SK-N-DZ (cell line): Measurements from ENCODE around the gene HSPA12B.

Experiments
- DNase-seq: peaks from one replicate; pipeline ENCODE4 v3.0.0-alpha.2; 2015; ENCODE audit warnings: low spot score

HSPA12B gene

GRCh38 chr20:3705491-3705969 lies 27.0 kb upstream of the HSPA12B start:
- DNase-seq = no peak

DNA sequence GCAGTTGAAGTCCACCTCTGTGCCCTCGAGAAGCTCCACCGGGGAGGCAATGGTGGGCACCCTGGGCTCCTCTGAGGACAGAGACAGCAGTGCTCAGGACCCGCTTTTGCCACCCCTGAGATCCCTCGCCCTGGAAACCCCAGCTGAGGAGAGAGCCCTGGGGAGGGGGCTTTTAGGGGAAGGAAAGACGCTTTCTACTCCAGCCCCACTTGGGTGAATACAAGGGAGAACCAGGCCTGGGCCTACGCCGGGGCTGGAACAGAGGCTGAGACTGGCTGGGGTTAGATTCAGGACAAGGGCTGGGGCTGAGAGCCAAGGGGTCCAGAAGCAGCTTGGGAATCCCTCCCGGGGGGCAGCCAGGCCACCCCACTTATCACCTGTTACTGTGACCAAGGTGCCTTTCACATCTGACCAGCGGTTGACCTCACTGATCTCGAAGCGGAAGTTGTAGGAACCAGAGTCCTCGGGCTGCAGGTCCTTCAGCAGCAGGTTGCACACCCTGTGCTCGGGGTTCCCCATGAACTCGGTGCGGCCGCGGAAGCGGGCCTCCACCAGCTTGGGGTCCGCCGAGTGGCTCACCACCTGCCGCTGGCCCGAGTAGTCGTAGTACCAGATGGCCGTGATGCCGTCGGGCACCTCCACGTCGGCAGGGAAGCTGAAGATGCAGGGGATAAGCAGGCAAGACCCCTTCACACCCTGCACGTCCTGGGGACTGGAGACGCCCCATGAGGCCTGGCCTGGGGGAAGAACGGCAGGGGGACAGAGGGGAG lies 26.3 kb upstream of the HSPA12B start:
- no peak for DNase-seq

- no peak for DNase-seq
Measured at GRCh38 chr20:3706774-3707507, 25.5 kb upstream of the HSPA12B start.

DNA sequence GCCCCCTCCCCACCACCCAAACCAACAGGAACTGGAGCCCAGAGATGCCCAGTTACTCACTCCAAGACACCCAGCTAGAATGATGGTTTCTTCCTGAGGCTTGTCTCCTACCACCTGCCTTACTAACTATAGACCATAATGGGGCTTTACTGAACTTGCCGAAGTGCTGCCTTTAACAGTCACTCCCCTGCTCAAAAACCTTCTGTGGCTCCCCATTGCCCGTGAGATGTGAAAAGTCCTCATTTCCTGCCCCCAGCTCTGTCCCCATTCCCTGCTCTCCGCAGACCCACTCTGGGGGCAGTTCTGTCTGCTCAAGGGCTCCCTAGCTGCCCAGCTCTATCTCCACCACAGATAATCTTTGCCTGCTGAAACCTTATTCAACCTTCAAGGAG lies 25.0 kb upstream of the HSPA12B start:
- no peak for DNase-seq

- no peak for DNase-seq
Measured at GRCh38 chr20:3710011-3710466, 22.4 kb upstream of the HSPA12B start.

DNA sequence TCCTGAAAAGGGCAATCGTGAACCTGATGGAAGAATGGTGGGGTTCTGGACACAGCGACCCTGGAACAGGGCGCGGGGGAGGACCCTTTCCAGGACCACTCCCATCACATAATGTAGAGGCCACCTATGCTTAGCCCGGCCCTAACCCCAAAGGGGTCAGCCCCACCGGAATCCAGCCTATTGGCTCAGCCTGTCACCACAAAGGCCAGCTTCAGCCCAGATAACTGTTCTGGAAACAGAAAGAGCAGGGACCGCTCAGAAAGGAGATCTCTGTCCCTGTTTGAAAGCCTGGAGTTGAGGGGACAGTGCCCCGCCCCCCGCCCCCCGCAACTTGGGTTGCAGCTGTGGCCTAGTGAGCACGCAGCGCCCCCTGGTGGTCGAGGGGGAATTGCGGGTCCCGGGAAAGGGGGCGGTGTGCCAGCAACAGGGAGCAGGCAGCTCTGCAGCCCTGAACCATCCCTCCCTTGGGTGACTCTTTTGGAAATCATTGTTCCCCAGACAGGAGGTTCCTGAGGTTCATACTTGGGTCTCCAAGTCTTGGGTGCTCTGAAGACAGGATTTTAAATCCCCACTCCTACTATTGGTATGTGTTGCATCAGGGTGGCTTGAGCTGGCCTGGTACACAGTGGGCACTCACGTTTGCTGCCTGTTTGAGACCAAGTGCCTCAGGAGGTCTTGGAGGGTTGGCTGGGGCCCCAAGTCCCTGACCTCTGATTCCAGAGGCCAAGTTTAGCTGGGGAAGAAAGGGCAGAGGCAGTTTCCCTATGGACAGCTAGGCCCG lies 21.6 kb upstream of the HSPA12B start:
- peak; percentile 54 for DNase-seq

DNA sequence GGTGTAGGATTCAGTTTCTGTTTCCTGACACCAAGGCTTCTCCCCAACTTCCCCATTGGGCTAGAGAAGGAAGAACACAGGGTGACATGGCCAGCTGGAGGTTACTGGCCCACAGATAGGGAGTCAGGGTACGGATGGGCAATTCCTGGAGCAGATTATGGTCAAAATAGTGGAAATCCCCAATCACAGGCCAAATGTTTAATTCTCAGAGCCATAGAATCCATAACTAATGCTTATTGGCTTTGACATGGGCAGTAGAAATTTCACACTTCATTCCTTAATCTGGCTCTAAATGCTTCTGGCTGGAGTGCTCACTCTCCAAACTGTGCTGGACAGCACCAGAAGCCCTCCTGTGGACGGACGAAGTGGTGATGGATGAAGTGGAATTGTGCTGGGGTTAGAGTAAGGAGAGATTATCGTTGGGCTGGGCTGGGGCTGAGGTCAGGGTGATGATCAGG lies 21.0 kb upstream of the HSPA12B start:
- no peak for DNase-seq

DNA sequence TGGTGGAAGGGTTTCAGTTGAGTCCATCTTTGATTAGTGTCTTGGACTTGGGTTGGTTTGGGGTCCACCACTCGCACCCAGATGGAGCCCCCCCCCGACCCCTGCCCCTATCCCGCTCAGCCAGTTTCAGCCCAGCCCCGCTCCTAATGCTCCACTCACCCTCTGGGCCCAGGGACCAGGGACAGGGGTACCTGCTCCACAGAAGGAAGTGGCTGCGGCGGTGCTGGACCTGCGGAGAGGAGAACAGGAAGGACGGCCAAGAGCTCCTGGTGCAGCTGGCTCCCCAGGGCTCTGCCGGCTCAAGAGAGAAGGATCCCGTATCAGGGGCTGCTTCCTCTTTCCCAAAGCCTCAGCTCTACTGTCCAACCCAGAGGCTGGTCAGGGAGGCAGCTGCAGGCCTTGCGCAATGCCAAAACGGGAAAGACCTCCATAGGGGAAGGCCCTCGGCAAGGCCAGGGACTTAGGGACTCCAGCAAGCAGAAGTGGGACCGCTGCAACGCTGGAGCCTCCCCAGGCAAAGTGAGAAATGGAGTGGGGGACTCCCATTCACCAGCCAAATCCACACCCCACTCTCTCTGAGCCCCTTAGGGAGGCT lies 20.1 kb upstream of the HSPA12B start, which contains the start of gene SIGLEC1:
Gene SIGLEC1 (minus strand): TSS at position 322 of the 595 bp plus-strand sequence. CDS start 5,472 bp downstream, outside the sequence.
- DNase-seq = no peak

GRCh38 chr20:3714092-3714491 lies 18.4 kb upstream of the HSPA12B start:
- no peak for DNase-seq

GRCh38 chr20:3716195-3716834 lies 16.2 kb upstream of the HSPA12B start:
- DNase-seq = peak; percentile 83

- DNase-seq = no peak
Measured at GRCh38 chr20:3719046-3719445, 13.4 kb upstream of the HSPA12B start.

DNA sequence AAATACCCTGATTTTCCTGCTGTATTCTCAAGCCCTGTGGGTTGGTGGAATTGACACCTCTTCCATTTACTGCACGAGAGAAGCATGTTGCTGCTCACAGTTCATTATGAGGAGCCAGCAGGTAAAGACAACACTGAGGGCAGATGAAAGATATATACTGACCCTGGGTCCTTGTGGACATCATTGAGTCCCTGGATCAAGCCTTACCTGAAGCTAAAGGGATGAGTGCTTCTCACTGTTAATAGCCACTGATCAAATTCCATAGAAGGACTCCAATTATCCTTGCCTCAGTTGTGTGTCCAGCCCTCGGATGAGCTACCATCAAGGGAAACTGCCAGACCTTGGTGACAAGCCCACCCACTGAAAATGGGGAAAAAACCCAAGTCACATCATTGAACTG lies 12.4 kb upstream of the HSPA12B start:
- DNase-seq = no peak

GRCh38 chr20:3720626-3721025 lies 11.9 kb upstream of the HSPA12B start:
- DNase-seq = no peak

DNA sequence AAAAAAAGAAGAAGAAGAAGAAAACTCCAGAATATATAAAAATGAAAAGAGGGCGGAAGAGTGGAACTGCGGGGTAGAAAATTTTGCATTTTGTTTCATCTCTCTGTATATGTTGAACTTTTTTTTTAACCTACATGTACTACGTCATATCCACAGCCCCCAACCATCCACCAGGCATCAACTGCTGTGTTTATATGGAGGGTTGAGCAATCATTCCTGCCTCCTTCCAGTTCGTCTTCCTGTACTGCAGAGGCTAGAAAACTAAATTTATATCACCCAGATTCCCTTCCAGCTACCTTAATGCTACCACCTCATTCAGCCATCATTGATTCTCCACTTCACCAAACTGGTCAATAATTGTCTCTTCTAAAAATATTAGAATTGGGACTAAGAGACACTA lies 10.6 kb upstream of the HSPA12B start:
- DNase-seq = no peak

DNA sequence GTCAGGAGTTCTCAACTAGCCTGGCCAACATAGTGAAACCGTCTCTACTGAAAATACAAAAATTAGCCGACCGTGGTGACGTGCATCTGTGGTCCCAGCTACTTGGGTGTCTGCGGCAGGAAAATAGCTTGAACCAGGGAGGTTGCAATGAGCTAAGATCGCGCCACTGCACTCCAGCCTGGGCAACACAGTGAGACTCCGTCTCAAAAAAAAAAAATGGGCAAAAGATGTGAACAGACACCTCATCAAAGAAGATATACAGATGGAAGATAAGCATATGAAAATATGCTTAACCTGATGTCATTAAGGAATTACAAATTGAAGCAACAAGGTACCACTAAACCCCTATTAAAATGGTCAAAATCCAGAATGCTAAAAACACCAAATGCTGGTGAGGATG lies 9.2 kb upstream of the HSPA12B start:
- DNase-seq = no peak

- no peak for DNase-seq
Measured at GRCh38 chr20:3724356-3724755, 8.1 kb upstream of the HSPA12B start.

- DNase-seq = no peak
Measured at GRCh38 chr20:3727401-3728021, 5.0 kb upstream of the HSPA12B start.

DNA sequence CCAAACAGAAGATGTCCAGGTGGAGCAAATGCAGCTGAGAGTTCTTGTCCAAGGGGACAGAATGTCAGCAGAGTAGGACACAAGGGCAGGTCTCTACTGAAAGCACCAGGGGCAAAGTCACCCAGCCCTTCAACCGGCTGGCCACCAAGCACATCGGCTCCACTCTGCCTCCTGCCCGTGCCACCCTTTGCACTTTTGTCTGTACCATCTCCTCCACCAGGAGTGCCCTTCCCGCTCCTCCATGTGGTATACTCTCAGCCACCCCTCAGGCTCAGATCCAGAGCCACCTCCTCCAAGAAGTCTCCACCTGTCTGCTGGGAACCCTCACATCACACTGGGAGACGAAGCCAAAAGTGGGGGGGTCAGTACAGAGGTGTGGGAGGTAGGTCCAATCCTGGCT lies 4.1 kb upstream of the HSPA12B start:
- DNase-seq = no peak

GRCh38 chr20:3728876-3729275 lies 3.6 kb upstream of the HSPA12B start:
- DNase-seq = no peak

DNA sequence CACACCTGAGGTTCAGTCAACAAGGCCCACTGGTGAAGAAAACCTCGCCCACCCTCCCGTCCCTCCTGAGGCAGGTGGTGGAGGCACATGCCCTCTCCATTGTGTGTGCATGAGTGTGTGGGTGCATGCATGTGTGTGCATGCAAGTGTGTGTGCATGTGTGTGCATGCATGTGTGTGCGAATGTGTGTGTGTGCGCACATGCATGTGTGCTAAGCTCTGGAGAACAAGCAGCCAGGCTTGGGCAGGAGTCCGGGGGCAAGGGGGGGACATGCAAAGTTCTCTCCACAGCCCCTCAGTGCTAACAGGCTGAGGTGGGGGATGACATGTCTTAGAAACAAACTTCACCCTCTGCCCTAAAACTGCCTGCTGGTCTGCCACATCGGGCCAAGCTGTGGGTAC lies 3.1 kb upstream of the HSPA12B start:
- no peak for DNase-seq
